GM10248 (cell line): ENCODE data around the gene SMYD3.
"Not testable (repeated sequence)": the region's sequence is repeated elsewhere in the genome, so short reads cannot be mapped to it uniquely, and the experiment has no call there.

ENCODE experiments used
- CTCF ChIA-PET: fragments of 300-600 bp; sonication (Branson Sonifier 250); formaldehyde crosslinking; extraction: SDS; loops from one replicate; lab custom pipeline; 2021; ENCODE audit warnings: antibody characterized with exemption; lab: Yijun Ruan, JAX
- POLR2A ChIA-PET: fragments of 350-650 bp; sonication (Branson Sonifier 250); formaldehyde crosslinking; extraction: SDS; loops from one replicate; lab custom pipeline; 2020; ENCODE audit warnings: antibody characterized with exemption; lab: Yijun Ruan, JAX
- DNase-seq: peaks from one replicate; pipeline ENCODE4 v3.0.0; 2012; ENCODE audit errors: extremely low spot score
- CTCF ChIP-seq: IDR thresholded peaks from 2 replicates; pipeline ENCODE4 v1.5.1; 2012; ENCODE audit warnings: mild to moderate bottlenecking, low read depth; ENCODE audit errors: extremely low read depth, missing control alignments, control extremely low read depth

The SMYD3 gene

GRCh38 chr1:245957427-245957826 is 549.7 kb downstream of the SMYD3 start:
- TF ChIP-seq CTCF = no peak
- no peak for DNase-seq
- POLR2A ChIA-PET = no interaction called here
- CTCF ChIA-PET = interaction anchor here (1.1 to 2.3 kb wide), 7 partner anchors 10 to 805 kb away, joined by 3 to 5 read pairs (median 4); no protein-coding TSS in a partner anchor

- CTCF ChIA-PET = interaction anchor here (0.8 to 1.4 kb wide), 3 partner anchors 11 to 23 kb away, joined by 3 read pairs; no protein-coding TSS in a partner anchor
- no peak for TF ChIP-seq CTCF
- POLR2A ChIA-PET = no interaction called here
Measured at GRCh38 chr1:245956225-245956624, 550.9 kb downstream of the SMYD3 start.

GRCh38 chr1:245953876-245954660 is 553.0 kb downstream of the SMYD3 start:
- ChIA-PET POLR2A (no interaction called here), CTCF (interaction anchor here (1.5 kb wide), 1 partner anchor 801 kb away, joined by 3 read pairs; no protein-coding TSS in a partner anchor)
- TF ChIP-seq CTCF = no peak
- peak; percentile 31 for DNase-seq

More at GRCh38 chr1:245956225-245956624, 550.9 kb downstream of the SMYD3 start:
- no peak for DNase-seq

- TF ChIP-seq CTCF = no peak
- POLR2A ChIA-PET = no interaction called here
- CTCF ChIA-PET = interaction anchor here (0.7 to 0.8 kb wide), 2 partner anchors 64 to 375 kb away, joined by 3 read pairs; no protein-coding TSS in a partner anchor
- no peak for DNase-seq
Measured at GRCh38 chr1:245952383-245953026, 554.6 kb downstream of the SMYD3 start.

GRCh38 chr1:245948786-245949185 is 558.3 kb downstream of the SMYD3 start:
- no peak for DNase-seq
- ChIA-PET CTCF (no interaction called here), POLR2A (no interaction called here)
- TF ChIP-seq CTCF = no peak

- DNase-seq = no peak
- ChIA-PET CTCF (interaction anchor here (1.2 to 1.4 kb wide), 3 partner anchors 9 to 42 kb away, joined by 3 to 5 read pairs (median 3); no protein-coding TSS in a partner anchor), POLR2A (no interaction called here)
- no peak for TF ChIP-seq CTCF
Measured at GRCh38 chr1:245946905-245947304, 560.2 kb downstream of the SMYD3 start.

GRCh38 chr1:245945136-245945535 is 561.9 kb downstream of the SMYD3 start:
- DNase-seq, POLR2A ChIA-PET: not testable (repeated sequence)
- CTCF ChIA-PET = interaction anchor here (1.6 kb wide), 1 partner anchor 11 kb away, joined by 3 read pairs; no protein-coding TSS in a partner anchor
